CD4-positive, alpha-beta T cell treated with Interleukin-4 for 4 hours (primary cell): Measurements from ENCODE around the gene PALD1.
"Not testable (repeated sequence)": the region's sequence is repeated elsewhere in the genome, so short reads cannot be mapped to it uniquely, and the experiment has no call there.

Source experiments
- DNase-seq: peaks from one replicate; pipeline ENCODE4 v3.0.0-alpha.2; 2020

PALD1 gene

GRCh38 chr10:70575874-70576802 is 97.6 kb downstream of the PALD1 start:
- DNase-seq: peak; percentile 51

- no peak for DNase-seq
Observed at GRCh38 chr10:70576803-70577517, 98.4 kb downstream of the PALD1 start.

- DNase-seq: peak; percentile 79
Observed at GRCh38 chr10:70578371-70578947, 99.9 kb downstream of the PALD1 start.

DNA sequence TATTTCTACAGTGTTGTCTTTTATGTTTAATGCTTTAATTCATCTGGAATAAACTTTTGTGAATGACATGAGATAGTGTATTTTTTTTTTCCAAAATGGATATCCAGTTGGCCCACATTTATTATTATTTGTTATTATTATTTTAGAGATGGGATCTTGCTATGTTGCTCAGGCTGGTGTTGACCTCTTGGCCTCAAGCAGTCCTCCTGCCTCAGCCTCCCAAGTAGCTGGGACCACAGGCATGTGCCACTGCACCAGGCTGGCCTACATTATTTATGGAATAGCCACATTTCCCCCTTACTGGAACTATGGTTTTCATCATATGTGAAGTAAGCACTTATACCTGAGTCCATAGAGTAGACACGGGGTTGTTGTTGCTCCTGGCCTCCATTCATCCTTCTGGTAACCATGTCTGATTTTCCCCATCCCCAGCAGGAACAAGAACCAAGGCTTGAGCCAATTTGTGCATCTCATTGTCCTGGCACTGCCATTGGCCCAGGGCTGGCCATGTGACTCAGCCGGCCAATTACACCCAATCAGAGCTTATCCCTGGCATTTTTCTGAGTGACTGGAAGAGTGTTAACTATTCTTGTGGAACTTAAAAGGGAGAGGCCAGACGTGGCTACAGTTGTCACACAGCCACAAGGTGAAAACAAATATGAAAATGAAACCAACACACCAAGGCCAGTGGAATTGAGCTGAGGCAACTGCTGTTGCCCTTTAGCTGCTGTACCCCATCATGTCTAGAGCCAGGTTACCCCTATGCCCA is 100.9 kb downstream of the PALD1 start:
- DNase-seq: peak; percentile 27

DNA sequence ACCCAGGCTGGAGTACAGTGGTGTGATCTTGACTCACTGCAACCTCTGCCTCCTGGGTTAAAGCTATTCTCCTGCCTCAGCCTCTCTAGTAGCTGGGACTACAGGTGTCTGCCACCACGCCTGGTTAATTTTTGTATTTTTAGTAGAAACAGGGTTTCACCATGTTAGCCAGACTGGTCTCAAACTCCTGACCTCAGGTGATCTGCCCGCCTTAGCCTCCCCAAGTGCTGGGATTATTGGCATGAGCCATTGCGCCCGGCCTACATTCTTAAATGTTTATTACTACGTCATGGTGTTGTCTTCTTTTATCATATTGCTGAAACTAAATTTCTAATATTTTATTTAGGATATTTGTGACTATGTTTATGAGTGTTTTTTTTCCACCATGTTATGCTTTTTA is 102.6 kb downstream of the PALD1 start:
- DNase-seq: not testable (repeated sequence)

- DNase-seq: no peak
Observed at GRCh38 chr10:70582793-70583668, 104.5 kb downstream of the PALD1 start.

DNA sequence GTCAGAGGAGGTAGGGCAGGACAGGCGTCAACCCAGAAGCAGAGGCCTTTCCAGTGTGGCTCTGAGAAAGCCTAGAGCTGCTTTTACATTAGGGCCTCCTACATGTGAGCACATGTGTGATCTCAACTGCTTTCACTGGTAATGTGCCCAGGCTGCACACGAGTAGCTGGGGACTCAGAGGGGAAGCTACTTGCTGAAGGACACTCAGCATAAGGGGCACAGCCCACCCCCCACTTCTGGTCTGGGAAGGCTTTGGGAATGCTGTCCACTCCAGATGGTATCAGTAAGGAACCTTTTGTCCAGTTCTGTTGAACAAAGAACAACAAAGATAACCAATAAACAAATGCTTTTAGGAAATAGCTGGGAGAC is 105.1 kb downstream of the PALD1 start:
- no peak for DNase-seq

- no peak for DNase-seq
Observed at GRCh38 chr10:70584366-70584765, 105.8 kb downstream of the PALD1 start.

GRCh38 chr10:70584909-70585544 is 106.5 kb downstream of the PALD1 start:
- no peak for DNase-seq

DNA sequence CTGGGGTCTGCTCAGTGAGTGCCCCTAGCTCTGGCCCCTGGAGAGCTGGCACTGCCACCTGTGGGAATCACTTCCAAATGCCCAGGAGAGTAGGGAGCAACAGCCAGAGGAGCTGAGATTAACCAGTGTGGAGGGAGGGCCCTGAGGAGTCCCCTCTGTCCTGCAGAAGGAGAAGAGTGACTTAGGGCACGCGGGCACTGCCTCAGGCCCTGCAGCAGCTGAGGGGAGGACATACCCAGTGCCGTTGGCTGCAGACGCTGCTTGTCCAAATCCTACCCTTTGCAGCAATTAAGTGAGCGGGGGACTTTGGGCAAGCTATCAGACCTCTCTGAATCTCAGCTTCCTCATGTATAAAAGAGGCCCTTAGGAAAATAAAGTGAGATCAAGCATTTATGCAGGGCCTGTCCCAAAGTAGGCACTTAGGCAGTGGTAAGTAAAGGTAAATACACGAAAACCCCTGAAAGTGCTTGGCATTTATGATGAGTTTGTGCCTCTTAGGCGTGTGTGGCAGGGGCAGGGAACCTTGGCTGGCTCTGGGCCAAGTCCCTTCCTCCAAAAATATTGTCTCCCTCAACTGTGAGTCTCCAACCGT is 107.1 kb downstream of the PALD1 start:
- DNase-seq: no peak

GRCh38 chr10:70586348-70586930 is 107.9 kb downstream of the PALD1 start:
- DNase-seq: no peak

- no peak for DNase-seq
Observed at GRCh38 chr10:70587045-70587658, 108.6 kb downstream of the PALD1 start.

- no peak for DNase-seq
Observed at GRCh38 chr10:70588255-70588654, 109.7 kb downstream of the PALD1 start.

DNA sequence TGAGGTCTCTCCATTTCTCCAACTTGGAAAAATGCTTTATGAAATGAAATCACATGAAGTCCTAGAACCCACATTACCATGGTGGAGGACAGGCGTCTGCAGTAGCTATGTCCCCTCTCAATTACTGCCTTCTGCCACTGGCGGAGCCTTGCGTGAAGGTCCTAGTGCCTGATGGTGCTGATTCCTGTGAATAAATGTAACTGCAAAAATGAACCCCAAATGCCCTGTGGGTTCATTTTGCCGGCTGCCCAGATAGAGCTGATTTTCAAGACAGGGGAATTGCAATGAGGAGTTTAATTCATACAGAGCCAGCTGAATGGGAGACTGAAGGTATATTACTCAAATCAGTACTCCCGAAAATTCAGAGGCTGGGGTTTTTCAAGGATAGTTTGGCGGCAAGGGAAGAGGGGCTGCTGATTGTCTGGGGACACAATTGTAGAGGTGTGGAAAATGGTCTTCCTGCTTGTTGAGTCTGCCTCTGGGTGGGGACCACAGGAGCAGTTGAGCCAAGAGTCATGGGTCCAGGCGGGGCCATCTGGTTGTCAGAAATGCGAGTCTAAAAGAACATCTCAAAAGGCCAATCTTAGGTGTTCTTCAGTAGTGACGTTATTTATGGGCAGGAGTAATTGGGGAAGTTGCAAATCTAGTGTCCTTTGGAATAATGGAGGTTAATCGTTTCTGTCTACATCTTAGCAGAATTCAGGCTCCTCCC is 110.4 kb downstream of the PALD1 start:
- no peak for DNase-seq

DNA sequence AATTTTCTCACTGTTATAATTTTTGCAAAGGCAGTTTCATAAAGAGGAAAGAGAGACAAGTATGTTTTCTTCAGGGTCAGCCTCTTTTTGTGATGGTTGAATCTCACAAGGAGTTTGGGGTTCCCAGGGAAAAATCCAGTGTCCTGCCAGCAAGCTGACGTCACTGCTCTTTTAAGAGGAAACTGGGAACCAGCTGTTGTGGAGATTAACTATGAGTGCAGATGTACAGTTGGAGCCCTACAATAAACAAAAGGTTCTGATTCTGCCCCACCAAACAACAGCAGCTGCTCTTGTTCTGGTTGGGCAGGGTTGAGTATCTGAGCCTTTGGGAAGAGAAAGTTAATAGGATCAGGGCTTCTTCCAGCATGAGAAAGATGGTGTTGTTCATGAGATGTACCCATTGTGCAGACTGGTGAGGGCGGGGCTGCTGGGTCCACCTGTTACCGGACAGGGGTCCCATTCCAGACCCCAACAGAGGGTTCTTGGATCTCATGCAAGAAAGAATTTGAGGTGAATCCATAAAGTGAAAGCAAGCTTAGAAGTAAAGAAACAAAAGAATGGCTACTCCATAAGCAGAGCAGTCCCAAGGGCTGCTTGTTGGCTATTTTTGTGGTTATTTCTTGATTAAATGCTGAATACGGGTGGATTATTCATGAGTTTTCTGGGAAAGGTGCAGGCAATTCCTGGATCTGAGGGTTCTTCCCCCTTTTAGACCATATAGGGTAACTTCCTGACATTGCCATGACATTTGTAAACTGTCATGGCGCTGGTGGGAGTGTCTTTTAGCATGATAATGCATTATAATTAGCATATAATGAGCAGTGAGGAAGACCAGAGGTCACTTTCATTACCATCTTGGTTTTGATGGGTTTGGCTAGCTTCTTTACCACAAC is 111.4 kb downstream of the PALD1 start:
- no peak for DNase-seq

DNA sequence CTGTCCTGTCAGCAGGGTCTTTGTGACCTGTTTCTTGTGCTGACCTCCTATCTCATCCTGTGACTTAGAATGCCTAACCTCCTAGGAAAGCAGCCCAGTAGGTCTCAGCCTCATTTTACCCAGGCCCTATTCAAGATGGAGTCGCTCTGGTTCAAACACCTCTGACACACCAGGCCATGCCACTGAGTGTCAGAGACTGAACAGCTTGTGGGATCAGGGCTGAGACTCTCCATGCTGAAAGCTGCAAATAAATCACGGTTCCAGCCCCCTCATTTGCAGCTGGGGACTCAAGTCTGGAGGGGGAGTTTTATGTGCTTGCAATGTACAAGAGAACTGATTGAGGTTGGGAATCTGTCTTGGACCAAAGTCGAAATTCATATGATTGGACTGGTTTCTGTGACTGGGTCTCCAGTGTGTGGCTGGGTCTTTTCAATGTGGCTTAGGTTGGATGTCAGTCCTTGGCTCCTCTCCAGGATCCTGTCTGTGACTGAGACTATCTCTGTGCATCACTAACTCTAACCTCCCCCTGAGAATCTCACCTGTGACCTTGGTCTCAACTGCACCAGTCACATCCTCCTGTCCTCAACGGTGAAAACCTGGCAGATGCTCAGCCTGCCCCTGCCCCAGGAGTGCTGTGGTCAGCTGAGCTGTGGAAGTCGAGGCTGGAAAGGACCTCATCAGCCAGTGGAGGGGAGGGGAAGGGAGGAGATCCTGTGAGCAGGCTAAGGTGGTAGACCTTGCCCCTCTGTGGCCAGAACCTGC is 112.3 kb downstream of the PALD1 start:
- DNase-seq: no peak

DNA sequence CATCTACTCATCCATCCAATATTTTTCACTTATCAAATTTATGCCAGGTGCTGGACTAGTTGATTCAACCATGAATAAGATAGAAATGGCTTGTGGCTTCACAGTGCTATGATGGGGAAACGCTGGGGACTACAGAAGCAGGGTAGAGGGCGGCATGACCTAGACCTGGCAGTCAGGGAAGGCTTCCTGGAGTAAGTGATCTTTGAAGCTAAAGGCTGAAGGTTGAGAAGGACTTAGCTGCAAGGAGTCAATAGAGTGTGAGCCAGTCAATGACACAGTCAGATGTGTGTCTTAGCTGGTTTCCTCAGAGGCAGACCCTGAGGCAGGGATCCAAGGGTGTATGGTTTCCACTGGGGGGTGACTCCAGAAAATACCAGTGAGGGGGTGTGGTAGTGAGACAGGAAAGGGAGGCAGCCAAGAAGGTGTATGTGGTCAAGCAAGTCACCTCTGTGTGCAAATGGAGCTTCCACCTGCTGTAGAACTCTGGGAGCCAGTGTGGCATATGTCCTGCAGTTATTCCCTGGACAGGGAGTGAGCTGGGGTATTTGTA is 113.7 kb downstream of the PALD1 start:
- DNase-seq: no peak
